Measurements from ENCODE around the gene RNF214.

- TF ChIP-seq POLR2A (IDR thresholded peaks at IDR 0.05) (no peak), POLR2AphosphoS5 (IDR thresholded peaks at IDR 0.05) (no peak)
These were observed 48.6 kb upstream of the RNF214 start for GRCh38 chr11:117183724-117184349.
